ENCODE data around the gene TMEM54.

The TMEM54 gene

DNA sequence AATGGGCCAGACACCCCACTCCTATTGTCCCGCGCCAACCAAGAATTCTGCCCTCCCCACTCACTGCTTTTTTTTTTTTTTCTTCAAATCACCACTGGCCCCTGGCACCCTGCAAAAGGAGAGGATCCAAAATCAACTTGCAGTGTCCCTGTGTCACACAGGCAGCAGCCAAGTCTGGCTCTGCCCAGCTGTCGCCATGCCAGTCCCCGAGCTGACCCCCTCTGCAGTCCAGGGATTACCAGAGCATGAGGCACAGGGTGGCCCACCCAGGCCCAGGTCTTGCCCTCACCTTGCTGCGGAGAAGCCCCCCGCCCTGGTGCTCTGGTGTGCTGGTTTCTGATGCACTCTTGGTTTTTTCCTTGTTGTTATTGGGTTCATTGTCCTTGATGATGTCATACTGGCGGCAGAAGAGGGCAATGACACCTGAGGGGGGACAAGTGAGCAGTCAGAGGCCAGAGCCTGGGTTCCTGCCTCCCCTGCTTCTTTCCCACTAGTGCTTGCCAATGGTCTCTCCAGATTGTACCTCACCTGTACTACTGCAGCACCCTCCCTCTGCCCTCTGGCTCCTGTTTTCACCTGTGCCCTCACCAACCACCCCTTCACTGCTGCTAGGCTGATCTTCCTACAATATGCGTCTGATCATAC lies 36.7 kb downstream of the TMEM54 start:
- no peak for DNase-seq (ENCODE audit: low read depth)

DNA sequence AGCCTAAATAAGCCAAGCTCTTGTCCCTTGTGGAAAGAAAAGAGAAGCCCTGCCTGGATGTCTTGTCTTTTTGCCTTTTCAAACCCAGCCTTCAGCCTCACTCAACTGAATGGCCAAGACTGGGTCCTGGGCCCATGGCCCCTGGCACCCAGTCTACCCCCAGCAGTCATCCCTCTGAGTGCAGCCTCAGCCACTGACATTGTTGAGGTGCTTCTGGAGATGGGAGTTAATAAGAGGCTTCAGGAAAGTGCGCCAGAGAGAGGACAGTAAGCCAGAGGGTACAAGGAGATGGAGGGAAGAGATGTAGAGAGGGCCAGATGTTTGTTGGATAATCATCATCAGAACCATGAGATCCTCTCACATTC lies 37.3 kb downstream of the TMEM54 start:
- DNase-seq (ENCODE audit: low read depth) = no peak

DNA sequence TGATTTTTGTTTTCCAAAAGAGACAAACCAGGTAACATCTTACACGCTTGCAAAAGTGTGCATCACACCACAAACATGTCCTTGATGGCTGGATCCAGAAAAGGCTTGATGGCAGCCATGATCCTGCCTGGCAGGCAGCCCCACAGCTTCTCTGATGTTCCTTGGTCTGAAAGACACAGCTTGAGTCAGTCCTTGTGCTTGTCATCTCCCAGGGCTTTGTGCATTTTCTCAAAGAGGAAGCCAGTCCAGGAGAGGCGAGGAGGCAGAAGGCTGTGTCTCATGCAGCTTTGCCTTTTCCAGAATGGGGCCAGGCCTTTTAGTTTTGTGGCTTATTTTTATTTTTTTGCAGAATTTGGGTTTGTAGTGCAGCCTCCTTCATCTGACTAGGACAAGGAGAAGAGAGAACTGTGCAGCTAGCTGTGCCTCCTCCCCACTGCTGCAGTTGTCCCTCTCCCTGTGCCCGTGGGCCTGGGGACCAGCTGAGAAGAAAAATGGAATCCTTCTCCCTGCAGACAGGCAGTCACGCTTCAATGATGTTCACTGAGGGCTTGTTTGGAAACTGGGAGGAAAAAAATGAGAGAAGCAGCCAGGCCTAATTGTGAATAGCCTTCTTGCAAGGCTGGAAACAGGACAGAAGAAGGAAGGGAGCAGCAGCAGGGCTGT lies 37.8 kb downstream of the TMEM54 start:
- DNase-seq (ENCODE audit: low read depth) = no peak

DNA sequence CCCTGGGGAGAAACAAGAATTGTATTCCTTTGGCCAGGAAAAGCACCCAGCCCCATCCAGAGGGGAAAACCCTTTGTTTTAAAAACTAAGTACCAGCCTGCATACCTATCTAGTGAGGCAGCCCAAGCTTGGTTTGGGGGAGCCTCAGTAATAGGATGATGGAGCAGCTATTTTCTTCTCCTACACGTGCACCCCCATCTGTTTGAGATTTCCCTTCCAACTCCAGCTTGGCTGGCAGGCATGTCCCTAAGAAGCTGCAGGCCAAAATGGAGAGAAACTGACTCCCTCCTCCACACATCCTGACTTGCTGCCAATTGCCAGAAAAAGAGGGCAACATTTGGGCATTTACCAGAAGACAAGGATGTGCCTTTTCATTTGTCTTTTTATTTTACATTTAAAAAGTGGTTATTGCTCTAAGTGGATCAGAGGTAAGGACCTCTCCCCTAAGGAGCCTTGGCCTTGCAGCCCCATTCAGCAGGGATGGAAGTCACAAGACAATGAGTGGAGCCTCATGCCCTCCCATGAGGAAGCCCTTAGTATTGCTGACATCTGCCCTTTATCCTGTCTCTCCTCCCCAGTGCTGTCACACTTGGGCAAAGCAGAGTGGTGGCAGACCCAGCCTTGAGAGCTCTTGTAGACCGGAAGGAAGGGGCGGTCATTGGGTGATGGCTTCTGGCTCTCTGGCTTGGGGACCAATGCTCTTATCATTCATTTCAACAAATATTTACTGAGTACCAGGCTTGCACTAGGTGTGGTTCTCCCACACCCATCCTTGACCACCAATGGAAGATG lies 39.1 kb downstream of the TMEM54 start:
- no peak for DNase-seq (ENCODE audit: low read depth)

DNA sequence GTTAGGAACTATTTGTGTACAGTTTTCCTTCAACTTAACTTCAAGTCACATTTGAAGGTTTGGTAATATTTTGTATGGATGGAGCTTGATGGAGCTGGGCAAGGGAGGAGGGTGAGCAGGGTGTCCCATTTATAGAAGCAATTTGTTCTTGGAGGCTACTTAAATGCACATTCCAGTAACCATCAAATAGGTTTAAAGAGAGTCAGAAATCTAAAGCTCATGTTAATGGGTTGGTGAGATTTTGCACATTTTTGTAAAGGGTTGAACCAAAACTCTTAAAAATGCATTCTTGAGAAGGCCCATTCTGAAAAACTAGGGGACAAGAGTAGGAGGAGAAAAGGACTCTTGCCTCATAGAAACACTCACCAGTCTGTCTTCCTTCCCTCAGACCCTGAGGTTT lies 40.6 kb downstream of the TMEM54 start:
- no peak for DNase-seq (ENCODE audit: low read depth)

DNA sequence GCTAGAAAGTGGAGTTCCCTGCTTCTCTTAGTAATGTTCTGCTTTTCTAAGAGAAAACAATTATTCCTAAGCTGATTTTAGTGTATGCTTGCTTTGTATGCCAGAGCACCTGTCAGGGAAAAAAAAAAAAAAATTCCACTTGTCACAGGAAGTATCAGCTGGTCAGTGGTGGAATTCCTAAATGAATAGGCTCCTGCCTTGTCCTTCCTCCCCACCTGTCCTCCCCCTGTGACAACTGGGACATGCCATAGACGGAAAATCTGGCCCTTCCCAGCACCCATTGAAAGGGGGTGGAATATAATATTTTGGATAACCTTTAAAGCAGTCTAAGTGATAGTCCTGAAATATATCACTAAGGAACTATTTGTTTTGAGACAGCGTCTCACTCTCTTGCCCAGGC lies 41.3 kb downstream of the TMEM54 start:
- no peak for DNase-seq (ENCODE audit: low read depth)

DNA sequence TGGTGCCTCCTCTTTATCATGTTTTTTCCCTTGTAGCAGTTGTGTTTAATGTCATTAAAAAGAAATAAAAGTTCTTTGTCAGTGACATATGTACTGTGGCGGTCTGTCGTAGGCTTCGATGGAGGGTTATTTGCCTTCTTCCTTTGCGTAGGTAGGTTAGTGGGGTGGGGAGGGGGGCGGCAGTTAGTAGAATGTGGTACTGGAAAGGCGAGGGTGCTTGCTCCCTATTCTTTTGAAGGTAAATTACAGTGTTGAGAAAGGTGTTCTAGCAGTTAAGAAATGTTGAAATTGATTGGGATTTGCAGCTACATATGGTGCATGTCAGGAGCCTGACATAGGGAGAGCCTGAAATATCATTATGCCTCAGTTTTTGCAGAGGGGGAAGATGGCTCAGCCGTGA lies 42.4 kb downstream of the TMEM54 start:
- no peak for DNase-seq (ENCODE audit: low read depth)

DNA sequence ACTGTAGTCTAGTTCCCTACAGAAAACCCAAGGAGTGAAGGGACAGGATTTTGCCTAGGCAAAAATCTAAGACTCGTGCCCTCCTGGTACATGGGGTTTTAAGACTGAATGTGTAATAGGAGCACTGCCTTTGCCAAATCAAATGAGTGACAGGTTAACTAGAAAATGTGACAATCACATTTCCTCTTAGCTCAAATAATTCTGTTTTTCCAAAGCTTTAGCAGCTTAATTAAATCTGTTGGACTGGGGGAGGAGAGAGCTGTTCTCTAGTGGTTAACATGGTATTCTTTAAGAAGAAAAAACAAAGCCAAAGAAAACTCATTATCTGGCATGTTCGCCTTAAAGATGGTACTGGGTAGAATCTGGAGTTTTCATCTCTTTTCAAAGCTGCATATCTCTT lies 43.1 kb downstream of the TMEM54 start:
- DNase-seq (ENCODE audit: low read depth) = no peak

DNA sequence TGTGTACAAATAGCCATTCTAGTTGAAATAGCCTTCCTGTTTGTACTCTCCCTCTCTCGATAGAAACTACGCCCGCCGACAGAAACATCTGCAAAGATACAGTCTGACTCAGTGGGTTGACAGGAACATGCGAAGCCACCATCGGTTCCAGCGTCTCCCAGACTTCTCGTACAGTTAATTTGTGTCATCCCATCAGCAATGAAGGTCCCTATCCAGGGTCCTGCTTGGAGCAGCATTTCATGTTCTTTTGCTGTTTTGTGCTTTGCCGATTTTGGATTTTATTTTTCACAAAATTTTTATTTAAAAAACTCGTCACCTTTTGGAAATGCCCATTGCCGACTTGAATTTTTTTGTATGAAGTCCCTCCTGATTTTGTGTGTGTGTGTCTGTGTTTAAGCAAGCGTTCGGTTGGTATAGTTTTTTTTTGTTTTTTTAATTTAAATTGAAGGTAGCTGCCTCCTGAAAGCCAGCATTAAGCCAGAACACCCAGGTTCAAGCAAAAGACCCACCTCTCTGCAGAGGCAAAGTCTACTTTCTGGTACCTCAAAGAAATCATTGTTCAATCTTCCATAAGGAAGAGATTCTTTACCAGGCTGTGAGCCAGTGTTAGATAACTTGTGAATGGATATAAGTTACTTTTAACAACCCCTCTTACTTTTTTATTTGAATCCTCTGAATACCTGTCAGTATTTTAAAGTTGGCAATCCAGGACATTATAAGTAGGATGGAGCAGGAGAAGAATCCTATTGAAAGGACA lies 45.1 kb downstream of the TMEM54 start:
- DNase-seq (ENCODE audit: low read depth) = no peak

DNA sequence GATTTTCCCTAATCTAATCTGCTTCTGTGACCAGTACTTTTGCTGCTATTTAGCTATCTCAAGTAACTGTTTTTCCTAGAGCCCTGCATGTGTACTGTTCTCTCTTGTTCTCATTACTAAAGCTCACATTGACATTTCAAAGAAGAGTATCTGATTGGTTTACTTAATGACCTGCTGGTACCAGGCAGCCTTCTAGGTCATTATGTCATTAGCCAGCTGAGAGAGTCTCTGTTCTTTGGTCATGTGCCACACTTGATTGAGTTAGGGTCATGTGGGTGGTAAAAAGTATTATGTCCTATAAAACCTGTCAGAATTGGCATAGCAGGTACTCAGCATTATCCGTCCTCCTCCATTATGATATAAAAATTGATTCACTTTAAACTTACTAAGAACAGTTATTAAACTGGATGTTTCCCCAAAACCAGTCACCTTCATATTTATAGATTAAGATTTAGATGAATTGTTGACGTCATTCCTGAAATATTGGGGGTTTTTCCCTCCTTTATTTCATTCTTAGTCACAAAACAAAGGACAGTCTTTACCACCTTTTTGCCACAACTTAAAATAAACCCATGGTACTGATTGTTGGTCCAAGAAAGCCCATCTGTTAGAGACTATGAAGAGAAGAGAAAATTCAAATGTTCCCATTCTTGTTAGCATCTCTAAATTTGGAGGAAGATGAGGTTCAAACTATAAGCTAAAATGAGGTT lies 52.7 kb downstream of the TMEM54 start:
- DNase-seq (ENCODE audit: low read depth) = no peak
